Heart right ventricle (tissue), 16 donors: Measurements from ENCODE around the gene SARDH. TPM values are rescaled to one million over a fixed set of nuclear protein-coding genes. Genes with fewer than 3 reads are reported as not detected.

Experiments used
- ATAC-seq, 8 donors: fragments of 200-7000 bp; cut with Tn5 transposase; one replicate each; pipeline ENCODE4 v1.9.1; 2020; ENCODE audit warnings: mild to moderate bottlenecking in 8 of 8, moderate library complexity in 8 of 8, moderate number of reproducible peaks in 1 of 8
- DNase-seq, 2 donors: peaks; one replicate each; pipeline ENCODE4 v3.0.0-alpha.2; 2020
- H3K27ac ChIP-seq, 10 donors: fragments of 200-600 bp; sonication (generic) in 2 of 10; one replicate each; pipeline versions ENCODE4 v1.5.0 to v1.8.0; 2020 to 2022; ENCODE audit warnings: mild to moderate bottlenecking in 3 of 10
- H3K27me3 ChIP-seq, 7 donors: fragments of 200-600 bp; one replicate each; pipeline ENCODE4 v1.8.0; 2021 to 2022; ENCODE audit warnings: mild to moderate bottlenecking in 2 of 7
- H3K36me3 ChIP-seq, 9 donors: fragments of 200-600 bp; sonication (generic) in 1 of 9; one replicate each; pipeline versions ENCODE4 v1.5.0 to v1.8.0; 2020 to 2022; ENCODE audit warnings: mild to moderate bottlenecking in 2 of 9
- H3K4me1 ChIP-seq, 9 donors: fragments of 200-600 bp; sonication (generic) in 1 of 9; one replicate each; pipeline versions ENCODE4 v1.5.0 to v1.8.0; 2020 to 2022; ENCODE audit warnings: mild to moderate bottlenecking in 4 of 9
- H3K4me3 ChIP-seq, 10 donors: fragments of 200-600 bp; sonication (generic) in 2 of 10; one replicate each; pipeline versions ENCODE4 v1.5.0 to v1.8.0; 2020 to 2022; ENCODE audit warnings: mild to moderate bottlenecking in 7 of 10, moderate library complexity in 2 of 10
- H3K9me3 ChIP-seq, 11 donors: fragments of 200-600 bp in 10 of 11; sonication (generic) in 2 of 11; one replicate each; pipeline versions ENCODE4 v1.5.0 to v1.8.0; 2013 to 2022; ENCODE audit warnings: mild to moderate bottlenecking in 2 of 11, control low read depth in 1 of 11, moderate library complexity in 1 of 11
- CTCF ChIP-seq, 9 donors: fragments of 200-600 bp; sonication (generic) in 2 of 9; IDR thresholded peaks; one replicate each; pipeline versions ENCODE4 v1.5.0 to v1.8.0; 2021 to 2022; ENCODE audit warnings: antibody characterized with exemption in 9 of 9, mild to moderate bottlenecking in 5 of 9, moderate library complexity in 1 of 9
- WGBS, 2 donors: extraction: QIAGEN DNeasy Blood & Tissue Kit; methylation state at CpG; one replicate each; pipeline ENCODE4 v1.1.7; 2013; ENCODE audit warnings: inconsistent platforms in 1 of 2; 5-methylcytosine and 5-hydroxymethylcytosine counted together
- intact Hi-C, 10 donors: fragments of 100-400 bp; cut with DNase I; formaldehyde crosslinking; loops; one replicate each; pipeline versions ENCODE4 v1.11.1 to v1.14.2; 2022
- polyA plus RNA-seq, 2 donors: library from polyadenylated mRNA; stranded (reverse); fragments of 200-250 nt; gene quantifications; one replicate each; pipeline ENCODE4 v1.2.3, GENCODE V29; 2013
- total RNA-seq, 10 donors: library from RNA; stranded (reverse); fragmentation: NEBNext Ultra II Directional in 3 of 10; extraction: Animal tissue kit (Norgen Biotek cat#: 25700) in 3 of 10; gene quantifications; one replicate each; pipeline versions ENCODE4 v1.2.1 to v1.2.4, GENCODE V29; 2021 to 2023
- donor health status: Arrhythmogenic right ventricular cardiomyopathy.
- donor health status: ischemic (EF 13 %, LVEDD 7.1; RV severe dilation, severe dysfunction).
- donor health status: healthy with polysubstance abuse.
- donor health status: DM: no; HTN: yes; CAD: no.
- donor health status: DM: no; HTN: no; CAD: no.
- donor health status: ischemic (EF 25% LVEDD 6.9; RV normal size, moderate dysfunction).
- donor health status: ischemic (EF 25% LVEDD 5.7; RV mildly dilated, moderate dysfunction).
- donor health status: healthy.
- donor health status: DM: yes; HTN: yes; CAD: no.
- donor health status: Ischemic cardiomyopathy.
- donor health status: ischemic (EF 35%, LVEDD 5.7; RV mildly dilated, moderate dysfunction).
- donor health status: nonischemic (EF 11% LVEDD 7.7; RV severe dilation, severe dysfunction).
- donor health status: DM: yes; HTN: yes; CAD: no.
- donor health status: PGD.
- donor health status: ischemic (EF 29% LVEDD 5.4; RV normal size, mild dysfunction).
- donor health status: nonischemic (EF 23%, LVEDD 6.1; RV moderate dilation, normal function).

The SARDH gene
- total and polyA plus RNA-seq, 12 donors = 0.28 to 1.8 (median 0.53) TPM

GRCh38 chr9:133689151-133689763 is 48.9 kb downstream of the SARDH start:
- Histone ChIP-seq H3K36me3 (no peaks in the 10 kb centered on the region), H3K27me3 (peaks cover 0 to 4% (median 0%) of the 10 kb centered on the region in 7 donors), H3K4me1 (peaks cover 2 to 22% (median 8%) of the 10 kb centered on the region in 9 donors), H3K4me3 (no peak overlapping the region), H3K9me3 (no peaks in the 10 kb centered on the region), H3K27ac (no peak overlapping the region)
- DNase-seq (no peak), ATAC-seq (no peak)
- intact Hi-C loops = no loop called here
- 87 to 89% methylated on average over 10 of the region's 10 CpGs for WGBS, 2 donors
- no peak for TF ChIP-seq CTCF (IDR thresholded peaks at IDR 0.05)

GRCh38 chr9:133687856-133688761 is 50.0 kb downstream of the SARDH start:
- Histone ChIP-seq H3K4me1 (peaks cover 10 to 33% (median 19%) of the 10 kb centered on the region in 9 donors), H3K4me3 (no peak overlapping the region), H3K9me3 (no peaks in the 10 kb centered on the region), H3K36me3 (no peaks in the 10 kb centered on the region), H3K27me3 (peaks cover 0 to 4% (median 0%) of the 10 kb centered on the region in 7 donors), H3K27ac (no peak overlapping the region)
- intact Hi-C loops = no loop called here
- WGBS, 2 donors = 92 to 93% methylated on average over 34 of the region's 34 CpGs
- TF ChIP-seq CTCF (IDR thresholded peaks at IDR 0.05) = no peak
- DNase-seq (peak in 1 of 2 donors; percentile 9), ATAC-seq (no peak)

GRCh38 chr9:133686642-133687575 is 51.2 kb downstream of the SARDH start:
- H3K9me3 ChIP-seq = no peaks in the 10 kb centered on the region
- H3K27ac ChIP-seq = no peak overlapping the region
- no peak overlapping the region for H3K4me3 ChIP-seq
- intact Hi-C loops = no loop called here
- ATAC-seq (peak in 7 of 8 donors; percentile 48 to 81 (median 69)), DNase-seq (peak; percentile 57 to 62)
- TF ChIP-seq CTCF (IDR thresholded peaks at IDR 0.05) = no peak
- H3K4me1 ChIP-seq = peaks cover 13 to 39% (median 24%) of the 10 kb centered on the region in 9 donors
- H3K36me3 ChIP-seq = no peaks in the 10 kb centered on the region
- 82% methylated on average over 24 of the region's 24 CpGs for WGBS, 2 donors
- H3K27me3 ChIP-seq = peaks cover 0 to 4% (median 0%) of the 10 kb centered on the region in 7 donors
